Measurements from ENCODE around the gene MRRF.

Gene MRRF, protein sequence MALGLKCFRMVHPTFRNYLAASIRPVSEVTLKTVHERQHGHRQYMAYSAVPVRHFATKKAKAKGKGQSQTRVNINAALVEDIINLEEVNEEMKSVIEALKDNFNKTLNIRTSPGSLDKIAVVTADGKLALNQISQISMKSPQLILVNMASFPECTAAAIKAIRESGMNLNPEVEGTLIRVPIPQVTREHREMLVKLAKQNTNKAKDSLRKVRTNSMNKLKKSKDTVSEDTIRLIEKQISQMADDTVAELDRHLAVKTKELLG

DNA sequence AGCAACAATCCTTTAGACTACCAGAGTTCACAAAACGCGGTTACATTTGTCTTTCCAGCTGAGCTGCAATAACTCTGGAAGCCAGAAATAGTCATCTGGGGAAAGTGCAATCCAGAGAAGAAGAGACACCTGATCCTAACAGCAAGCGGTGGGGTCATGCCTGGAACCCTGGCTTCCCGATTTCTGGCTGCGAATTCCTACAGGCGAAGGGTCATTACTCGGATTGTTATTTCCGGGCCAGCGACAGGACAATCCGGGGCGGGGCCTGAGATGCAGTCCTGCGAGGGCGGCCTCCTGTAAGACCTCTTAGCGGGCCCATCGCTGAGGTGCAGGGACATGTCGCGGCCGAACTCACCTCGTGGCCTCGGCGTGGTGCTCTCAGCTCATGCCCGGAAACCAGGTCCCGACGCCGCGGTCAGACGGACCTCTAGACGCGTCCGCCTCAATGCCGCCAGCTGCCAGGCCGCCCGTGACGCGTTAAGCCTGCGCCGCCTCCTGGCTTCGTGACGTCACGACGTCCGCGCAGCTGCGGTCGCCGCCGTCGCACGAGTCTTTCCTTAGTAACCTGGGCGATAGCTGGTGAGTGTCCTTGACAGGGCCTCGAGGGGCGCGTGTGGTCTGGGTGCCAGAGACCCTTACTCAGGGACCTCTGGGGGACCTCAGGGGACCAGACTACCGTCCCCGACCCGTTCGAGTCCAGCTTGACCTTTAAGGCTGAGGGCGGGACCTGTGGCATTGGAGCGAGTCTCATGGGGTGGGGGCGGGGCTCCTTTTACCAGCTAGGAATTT lies at the start of gene MRRF, which contains the start of gene RBM18:
TSS of gene MRRF (plus strand) at position 523 of the 789 bp plus-strand sequence. CDS start 6,010 bp downstream, outside the sequence.
TSS of gene RBM18 (minus strand) at position 481 of the 789 bp plus-strand sequence. CDS start 3,348 bp downstream, outside the sequence.
- peak; percentile 89 for DNase-seq (ENCODE audit: low spot score)

DNA sequence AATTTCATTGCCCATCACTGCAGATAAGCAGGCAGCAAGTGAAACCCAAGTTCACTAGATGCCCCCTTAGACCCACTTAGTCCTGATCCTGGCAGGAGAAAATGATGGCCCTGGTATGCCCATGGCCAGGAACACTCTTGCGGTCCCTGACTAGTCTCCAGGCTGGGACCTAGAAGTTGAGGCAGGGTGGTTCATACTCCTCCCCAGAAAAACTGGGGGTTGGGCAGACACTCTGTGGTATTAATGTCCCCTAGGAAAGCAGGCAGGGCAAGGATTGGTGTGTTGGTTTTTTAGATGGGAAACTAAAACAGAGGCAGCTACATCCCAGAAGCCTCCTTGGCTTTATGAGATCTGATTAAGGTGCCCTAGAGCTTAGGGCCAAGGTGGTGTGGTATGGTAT lies 49.0 kb upstream of the MRRF start:
- no peak for DNase-seq (ENCODE audit: low spot score)

DNA sequence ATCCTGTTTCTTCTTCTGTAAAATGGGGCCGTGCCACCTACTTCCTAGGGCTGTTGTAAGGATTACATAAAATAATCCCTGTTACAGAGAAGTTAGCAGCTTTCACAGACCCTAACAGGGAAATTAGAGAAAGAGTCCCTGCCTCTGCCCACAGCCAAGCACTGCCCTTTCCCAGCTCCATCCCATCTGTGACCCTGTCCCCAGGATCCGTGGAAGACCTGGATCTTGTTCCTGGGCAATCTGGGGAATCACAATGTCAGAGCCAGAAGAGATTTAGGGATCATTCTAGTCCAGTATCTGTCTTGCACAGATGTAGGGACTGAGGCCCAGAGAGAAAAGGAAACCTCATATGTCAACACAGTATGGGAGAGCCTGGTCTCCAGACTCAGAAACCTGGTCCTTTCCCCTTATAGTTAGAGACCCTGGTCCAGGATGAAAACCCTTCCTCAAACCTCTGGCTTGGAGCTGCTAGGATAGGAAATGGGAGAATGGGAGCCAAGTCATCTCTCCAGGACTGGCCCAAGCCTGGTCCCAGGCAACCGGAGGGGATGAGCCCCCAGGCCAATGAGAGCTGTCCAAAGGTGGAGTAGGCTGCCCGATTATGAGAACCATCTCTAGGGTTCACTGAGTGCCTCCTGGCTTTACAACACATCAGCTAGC lies 48.4 kb upstream of the MRRF start:
- DNase-seq (ENCODE audit: low spot score), result no peak

DNA sequence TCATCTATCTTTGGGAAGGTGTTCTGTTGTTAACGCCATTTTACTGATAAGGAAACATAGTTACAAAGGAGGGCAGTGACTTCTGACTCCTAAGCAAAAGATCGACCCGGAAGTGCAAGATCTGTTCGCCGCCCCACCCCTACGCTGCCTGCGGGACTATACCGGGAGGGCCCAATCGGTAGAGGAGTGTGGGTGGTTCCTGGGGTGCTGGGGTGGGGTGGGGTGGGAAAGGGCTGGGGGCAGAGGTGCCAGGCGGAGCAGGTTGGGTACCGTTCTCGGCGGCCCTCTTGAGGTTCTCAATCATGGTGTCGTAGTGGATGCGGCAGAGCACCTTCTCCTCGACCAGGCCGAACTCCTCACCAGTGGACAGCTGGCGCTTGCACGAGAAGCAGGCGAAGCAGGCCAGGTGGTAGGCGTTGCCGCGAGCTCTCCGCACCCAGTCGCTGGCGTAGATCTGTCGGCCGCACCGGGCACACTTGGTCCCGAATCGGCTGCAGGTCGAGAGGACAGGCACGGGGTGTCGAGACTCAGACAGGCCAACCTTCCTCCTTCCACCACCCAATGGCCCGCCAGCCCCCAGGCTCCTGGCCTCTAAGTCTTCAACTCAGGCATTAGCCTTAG lies 47.8 kb upstream of the MRRF start:
- DNase-seq (ENCODE audit: low spot score), result no peak

DNA sequence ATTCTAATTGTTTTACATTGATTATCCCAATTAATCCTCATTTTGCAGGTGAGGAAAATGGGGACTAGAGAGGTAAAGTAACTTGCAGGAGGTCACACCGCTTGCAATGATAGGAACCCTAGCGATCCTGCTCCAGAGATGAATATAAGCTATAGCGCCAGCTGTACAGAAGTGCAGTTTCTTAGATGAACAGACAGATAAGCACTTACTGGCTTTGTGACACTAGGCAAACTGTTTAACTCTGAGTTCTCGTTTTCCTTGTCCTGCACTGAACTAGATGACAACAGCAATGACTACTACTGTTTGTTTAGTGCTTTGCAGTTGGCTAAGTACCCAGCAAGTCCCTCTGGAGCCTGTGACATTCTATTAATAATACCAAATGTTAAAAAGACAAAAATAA lies 47.0 kb upstream of the MRRF start:
- DNase-seq (ENCODE audit: low spot score), result no peak

DNA sequence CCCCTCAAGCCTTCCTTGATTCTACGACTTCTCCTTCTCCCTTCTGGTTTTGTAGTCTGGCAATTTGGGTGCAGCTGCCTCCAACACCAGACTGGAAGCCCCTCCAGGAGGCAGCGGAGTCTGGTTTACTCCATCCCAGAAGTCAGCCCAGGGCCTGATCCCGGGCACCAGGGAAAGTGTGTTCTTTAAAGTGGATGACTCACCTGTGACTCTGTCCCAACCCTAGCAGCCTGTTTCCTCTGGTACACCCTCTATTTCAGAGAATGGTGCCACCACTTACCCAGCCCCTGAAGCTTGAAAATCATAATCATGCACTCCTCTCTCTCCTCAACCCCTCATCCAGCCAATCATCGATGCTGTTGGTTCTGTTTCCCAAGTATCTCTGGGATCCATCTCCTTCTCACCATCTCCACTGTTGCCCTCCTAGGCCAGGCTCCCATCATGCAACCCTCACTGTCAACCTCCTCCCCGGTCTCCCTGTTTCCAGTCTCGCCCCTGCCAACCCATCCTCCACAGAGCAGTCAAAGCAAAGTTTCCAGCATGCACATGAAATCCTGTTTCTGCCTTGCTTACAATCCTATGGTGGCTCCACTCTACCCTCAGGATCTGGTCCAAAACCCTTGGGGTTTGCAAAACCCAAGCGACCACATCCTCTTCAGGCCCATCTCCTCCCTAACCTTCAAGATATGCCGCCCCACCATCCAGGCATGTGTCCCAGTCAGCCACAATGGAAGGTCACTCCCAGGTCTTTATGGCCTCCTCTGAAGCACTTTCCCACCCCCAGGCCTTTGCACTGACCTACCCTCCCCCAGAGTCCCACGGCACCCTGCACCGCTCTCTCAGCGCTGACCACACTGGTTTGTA lies 46.4 kb upstream of the MRRF start:
- DNase-seq (ENCODE audit: low spot score), result no peak

DNA sequence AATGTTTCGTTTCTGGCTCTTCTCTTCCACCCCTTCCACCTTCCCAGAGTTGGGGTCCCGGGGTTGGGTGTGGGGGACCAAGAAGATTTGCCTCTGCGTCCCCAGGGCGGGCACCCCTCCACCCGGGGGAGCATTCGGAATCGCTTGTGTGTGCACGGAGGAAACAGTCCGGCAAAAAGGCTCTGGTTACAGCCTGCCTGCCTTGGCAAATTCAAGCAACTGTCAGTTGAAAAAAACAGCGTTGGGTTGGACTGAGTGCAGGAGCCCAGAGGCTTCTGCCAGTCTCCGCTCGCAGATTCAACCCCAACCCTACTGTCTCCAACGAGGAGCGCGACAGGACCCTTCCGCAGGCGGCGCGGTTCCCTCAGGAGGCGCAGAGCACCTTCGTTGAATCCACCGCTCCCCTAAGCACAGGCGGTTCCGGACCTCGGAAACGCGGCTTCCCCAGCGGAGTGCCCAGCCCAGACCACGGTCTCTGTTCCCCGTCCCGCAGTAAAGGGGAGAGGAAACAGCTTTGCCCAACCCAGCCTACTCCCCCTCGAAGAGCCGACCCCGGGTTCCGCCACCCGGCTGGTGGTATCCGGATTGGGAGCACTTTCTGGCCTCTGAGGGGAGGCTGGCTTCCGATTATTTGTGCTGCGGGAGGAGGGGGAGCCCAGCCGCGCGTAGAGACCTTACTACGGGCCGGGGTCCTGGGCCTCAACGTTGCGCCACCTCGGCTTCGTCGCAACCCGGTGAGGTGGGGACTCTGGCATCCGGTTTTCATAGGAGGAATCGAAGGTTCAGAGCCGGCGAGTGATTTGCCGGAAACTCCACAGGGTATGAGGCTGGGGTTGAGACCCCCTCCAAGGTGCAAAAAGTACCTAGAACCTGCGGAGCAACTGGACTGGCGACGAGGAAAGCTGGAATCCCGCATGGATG lies 45.5 kb upstream of the MRRF start:
- DNase-seq (ENCODE audit: low spot score), result no peak

DNA sequence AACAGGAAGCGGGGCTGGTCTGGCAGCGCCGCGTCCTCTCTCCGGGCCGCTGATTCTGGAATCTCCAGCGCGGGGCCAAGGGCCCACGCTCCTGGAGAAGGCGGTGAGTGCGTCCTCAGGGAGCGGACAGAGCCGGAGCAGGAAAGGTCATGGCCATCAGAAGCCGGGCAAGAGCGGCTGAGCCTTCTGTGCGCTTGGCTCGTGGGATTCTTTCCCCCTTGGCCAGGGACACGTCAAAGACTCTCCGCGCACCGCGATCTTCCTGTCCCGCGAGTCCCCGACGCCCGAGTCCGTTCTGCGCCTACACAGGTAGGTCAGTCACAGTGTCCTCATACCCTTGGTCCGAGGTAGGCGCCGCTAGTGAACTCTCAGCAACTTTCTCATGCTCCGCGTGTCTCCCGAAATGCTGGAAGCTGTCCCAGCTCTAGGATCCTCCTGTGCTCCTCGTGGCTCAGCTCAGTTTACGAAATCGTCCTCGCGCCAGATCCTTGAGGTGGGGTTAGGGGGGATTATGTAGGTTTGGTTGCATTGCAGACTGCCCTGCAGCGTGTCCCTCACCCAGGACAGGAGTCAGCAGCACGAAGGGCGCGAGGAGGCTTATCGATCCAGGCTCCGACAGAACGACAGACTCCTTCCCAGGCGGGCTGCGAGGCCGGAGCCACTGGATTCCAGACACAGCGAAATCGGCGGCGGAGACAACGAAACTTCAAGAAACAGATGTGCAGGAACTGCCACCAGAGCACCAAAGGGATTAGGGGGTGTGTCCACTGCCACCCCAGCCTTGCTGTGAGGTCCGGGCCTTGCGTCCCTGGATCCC lies 44.6 kb upstream of the MRRF start:
- no peak for DNase-seq (ENCODE audit: low spot score)

DNA sequence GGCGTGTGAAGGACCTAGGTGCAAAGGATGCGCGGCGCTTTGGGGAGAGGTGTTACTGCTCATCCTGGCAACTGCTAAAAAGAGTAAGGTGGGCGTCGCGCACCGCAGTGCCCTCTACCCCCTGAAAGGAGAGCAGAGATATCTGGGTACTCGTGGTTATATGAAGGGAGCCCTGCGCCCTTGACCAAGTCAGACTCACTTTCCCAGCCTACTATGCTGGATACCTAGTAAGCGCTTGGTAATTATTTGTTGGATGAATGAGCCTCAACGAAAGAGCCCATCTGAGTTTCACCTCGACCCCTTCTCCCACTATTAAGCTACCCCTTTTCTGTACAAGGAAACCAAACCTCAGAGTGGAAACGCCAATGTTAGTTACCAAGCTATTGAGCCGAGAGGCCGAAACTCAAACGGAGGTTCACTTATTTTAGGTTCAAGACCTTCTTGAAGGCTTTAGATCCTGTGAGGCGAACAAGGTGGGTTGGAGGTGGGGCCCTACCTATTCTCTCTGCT lies 44.0 kb upstream of the MRRF start:
- DNase-seq (ENCODE audit: low spot score), result no peak

DNA sequence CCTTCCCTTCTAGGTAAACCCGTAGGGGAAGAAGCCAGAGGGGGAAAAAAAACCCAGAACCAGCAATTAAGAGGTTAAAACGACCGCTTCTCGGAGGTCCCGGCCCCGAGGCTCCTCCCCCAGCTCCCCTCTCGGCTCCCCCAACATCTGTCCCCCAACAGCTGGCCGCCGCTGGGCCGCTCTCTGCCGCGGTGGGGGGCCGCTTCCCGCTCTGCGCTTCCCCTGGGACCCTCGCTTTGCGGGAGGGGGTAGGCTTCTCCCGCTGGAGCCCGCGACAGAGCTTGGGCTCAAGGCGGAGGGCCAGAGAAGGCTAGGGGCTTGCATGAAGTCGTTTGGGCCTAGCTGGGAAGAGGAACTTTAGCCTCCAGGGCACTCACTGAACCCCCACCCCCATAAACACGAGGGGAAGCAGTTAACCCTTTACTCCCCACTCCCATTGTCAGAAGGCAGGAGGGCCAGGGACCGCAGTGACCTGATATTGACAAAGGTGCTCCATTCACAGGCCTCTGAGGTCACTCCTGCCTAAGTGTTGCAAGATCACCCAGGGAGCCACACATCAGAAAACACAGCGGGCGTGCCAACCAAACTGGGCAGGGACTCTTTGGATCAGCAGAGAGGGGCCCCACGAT lies 43.4 kb upstream of the MRRF start:
- no peak for DNase-seq (ENCODE audit: low spot score)

DNA sequence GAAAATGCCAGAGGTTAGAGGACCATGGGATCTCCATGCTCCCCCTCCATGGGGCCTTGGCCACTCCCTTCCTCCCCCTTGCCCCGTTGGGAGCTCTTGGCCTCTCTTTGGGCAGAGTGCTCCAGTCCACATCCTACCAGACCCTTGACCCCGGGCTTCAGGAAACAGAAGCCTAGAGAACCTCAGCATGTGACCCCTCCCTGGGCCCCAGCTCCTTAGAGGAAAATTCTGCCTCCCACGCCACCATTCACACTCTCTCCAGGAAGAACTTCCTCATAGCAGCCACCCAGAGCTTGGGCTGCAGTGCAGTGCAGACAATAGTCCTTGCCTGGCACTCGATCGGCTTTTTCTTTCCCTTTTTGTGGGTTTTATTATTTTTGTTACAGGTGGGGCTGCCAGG lies 41.9 kb upstream of the MRRF start:
- no peak for DNase-seq (ENCODE audit: low spot score)

DNA sequence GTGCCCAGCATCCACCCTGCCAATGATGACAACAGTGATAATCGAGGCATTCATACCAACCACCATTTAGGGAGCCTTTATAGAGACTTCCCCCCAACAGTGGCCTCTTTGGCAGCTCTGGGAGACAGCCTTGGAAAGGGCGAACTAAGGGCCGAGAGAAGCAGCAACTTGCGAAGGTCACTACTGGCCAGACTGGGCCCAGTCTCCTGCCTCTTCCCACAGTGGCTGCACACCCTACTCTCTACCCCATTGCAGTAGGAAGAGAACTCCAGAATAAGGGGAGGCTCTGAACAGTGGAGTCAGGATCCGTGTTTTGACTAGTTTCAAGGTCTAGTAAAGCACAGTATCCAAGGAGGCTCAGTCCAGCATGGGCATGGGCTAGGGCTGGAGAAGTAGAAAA lies 41.2 kb upstream of the MRRF start:
- no peak for DNase-seq (ENCODE audit: low spot score)

DNA sequence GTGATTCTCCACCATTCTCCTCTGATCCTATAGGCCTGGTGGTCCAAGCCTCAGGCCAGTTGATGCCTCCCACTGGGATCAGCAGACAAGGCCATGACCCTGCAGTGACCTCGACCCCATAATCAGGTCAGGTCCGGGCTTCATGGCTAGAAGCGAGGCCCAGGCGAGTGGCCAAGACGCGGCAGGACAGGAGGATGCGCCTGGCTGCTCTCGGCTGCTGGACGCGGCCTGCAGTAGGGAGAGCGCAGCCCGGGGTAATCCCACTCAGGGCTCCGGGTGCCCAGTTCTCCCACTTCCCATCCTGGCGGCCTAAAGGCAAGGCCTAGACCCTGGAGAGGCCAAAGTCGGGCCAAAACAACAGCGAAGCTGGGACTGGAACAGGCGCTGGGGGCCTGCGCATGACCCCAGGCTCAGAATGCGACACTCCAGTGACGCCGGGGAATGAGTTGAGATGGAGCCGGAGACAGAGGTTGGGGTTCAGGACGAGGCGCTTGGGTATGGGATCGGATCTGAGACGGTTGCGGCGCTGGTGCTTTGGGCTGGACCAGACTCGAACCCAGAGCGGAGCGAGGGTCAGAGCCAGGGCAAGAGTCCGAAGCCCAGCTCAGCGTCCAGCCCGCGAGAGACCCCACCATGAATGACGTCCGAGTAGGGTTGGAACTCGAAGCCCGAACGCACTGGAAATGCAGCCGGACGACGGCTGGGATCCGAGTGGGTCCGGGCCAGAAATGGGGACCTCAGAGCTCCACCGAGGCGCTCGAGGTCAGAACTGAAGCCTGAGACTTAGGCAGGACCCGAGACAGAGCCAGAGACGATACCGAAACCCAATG lies 39.2 kb upstream of the MRRF start:
- no peak for DNase-seq (ENCODE audit: low spot score)

DNA sequence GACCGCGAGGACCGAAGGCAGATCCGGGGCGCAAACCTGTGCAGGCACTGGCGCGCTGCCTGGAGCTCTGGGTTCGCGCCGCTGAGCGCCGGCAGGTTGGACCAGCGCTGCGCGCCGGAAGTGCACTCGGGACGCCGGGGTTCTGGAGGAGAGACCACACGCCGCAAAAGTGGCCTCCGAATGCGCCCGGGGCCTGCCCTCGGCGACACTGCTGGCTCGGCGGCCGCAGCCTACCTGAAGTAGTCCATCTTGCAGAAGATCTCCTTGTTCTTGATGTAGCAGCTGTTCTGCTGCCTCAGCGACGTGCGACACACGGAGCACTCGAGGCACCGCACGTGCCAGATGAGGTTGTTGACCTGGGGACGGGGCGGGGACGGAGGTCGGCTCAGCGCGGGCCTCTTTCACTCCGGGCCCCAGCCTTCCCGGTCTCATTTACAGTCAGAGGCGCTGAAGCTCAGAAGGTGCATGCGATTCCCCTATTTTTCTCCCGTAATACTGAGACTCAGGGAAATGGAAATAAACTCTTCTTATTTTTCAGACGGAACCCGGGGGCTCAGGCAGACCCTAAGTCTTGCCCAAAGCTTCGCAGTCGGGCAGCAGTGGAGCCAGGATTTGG lies 38.4 kb upstream of the MRRF start:
- DNase-seq (ENCODE audit: low spot score), result no peak

DNA sequence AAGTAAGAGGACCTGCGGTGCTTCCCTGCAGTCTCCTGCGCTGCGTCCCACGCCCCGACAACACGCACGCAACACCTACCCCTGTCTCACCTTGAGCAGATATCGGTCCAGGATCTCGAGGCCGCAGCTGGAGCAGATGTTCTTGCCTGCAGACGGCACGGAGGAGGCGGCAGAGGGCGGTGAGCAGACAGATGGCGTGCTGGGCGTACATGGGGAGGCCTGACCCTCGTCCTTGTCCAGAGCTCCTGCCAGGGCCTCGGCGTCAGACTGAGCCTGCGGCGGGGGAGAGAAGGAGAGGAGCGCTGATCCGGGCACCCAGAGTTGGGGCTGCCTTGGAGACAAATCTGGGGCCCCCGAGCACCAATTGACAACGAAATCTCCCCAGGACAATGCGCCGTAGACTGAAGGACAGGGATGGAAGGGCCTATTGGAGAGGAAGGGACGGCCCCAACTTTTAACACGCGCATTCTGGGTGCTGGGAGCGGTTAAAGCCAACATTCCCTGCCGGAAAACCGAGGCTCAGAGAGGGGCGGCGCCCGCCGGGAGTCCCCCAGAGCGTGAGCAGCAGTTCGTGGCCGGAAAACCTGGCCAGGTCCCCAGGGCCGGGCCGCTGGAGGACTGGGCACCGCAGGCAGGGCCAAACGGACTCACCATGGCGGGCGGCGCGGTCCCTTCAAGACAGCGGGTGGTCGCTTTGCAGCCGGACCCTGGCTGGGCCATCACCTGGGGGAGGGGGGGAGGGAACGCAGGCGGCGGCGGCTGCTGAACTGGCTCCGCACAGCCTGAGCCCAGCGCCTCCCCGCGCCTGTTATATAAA lies 37.7 kb upstream of the MRRF start:
- no peak for DNase-seq (ENCODE audit: low spot score)

DNA sequence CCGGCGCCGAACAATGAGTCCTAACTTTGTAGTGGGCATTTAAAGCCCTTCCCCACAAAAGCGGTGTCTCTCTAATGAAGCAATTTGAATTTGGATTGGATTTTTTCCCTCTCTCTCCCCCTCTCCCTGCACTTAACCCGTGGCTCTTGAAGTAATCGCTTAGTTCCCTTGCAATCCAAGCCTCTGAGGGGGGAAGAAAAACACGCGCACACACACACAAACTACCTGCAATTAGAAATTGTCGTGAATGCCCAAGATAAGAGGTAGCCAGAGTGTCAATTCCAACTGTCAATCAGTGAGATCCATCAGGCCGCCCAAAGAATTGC lies 37.1 kb upstream of the MRRF start:
- no peak for DNase-seq (ENCODE audit: low spot score)

DNA sequence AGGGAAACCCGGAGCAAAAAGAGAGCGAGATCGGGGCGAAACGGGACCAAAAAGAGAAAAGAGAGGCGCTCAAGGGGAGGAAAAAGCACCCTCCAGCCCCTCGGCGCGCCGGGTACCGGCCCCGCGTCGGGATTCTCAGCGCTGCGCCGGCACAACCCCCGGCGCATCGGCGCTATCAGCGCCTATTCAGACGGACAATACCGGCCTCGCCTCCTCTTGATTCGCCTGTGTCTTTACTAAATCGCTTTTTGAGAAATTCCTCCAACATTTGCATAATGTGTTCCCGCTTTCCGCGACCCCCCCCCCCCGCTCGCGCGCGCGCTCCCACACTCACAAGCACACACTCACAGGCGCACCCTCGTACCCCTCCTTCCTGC lies 36.5 kb upstream of the MRRF start:
- DNase-seq (ENCODE audit: low spot score), result no peak
